ENCODE results near the gene C10orf90.

Gene C10orf90

GRCh38 chr10:126634347-126634746 is 36.1 kb downstream of the C10orf90 start:
- H3K4me1 Mint-ChIP-seq, result no peaks in the 10 kb centered on the region
- ATAC-seq (replicated peaks), result no peak
- H3K9me3 Mint-ChIP-seq, result no peaks in the 10 kb centered on the region
- no peaks in the 10 kb centered on the region for H3K36me3 Mint-ChIP-seq
- H3K27me3 Mint-ChIP-seq, result no peaks in the 10 kb centered on the region
- no peak overlapping the region for H3K4me3 Mint-ChIP-seq
- no peak overlapping the region for H3K27ac Mint-ChIP-seq
- no peak for DNase-seq

DNA sequence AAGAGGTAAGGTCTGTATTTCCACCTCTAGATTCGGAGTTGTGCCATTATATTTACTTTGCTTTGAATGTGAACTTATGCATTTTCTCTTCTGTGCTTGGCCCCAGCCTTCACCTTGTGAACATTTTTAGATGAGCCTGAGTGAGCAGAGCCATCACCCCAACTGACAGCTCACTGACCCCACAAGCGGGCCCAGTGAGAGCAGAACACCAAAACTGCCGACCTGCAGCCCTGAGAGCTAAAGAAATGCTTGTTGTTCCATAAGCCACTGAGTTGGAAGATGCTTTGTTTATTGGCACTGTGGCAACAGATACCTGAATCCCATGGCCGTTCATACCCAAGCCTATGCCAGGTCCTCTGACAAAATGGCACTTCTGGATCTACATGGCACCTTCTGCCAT is 37.8 kb downstream of the C10orf90 start:
- no peaks in the 10 kb centered on the region for H3K27me3 Mint-ChIP-seq
- no peaks in the 10 kb centered on the region for H3K9me3 Mint-ChIP-seq
- H3K4me1 Mint-ChIP-seq, result no peaks in the 10 kb centered on the region
- H3K4me3 Mint-ChIP-seq, result no peak overlapping the region
- no peak for DNase-seq
- no peaks in the 10 kb centered on the region for H3K36me3 Mint-ChIP-seq
- no peak overlapping the region for H3K27ac Mint-ChIP-seq
- ATAC-seq (replicated peaks), result no peak

GRCh38 chr10:126629925-126630624 is 40.4 kb downstream of the C10orf90 start:
- no peak overlapping the region for H3K4me3 Mint-ChIP-seq
- no peak for ATAC-seq (replicated peaks)
- no peaks in the 10 kb centered on the region for H3K4me1 Mint-ChIP-seq
- H3K36me3 Mint-ChIP-seq, result no peaks in the 10 kb centered on the region
- H3K27me3 Mint-ChIP-seq, result peaks cover 0 to 4% of the 10 kb centered on the region in 2 donors
- no peak for DNase-seq
- H3K27ac Mint-ChIP-seq, result no peak overlapping the region
- no peaks in the 10 kb centered on the region for H3K9me3 Mint-ChIP-seq

- DNase-seq (no peak), ATAC-seq (replicated peaks) (no peak)
- Mint-ChIP-seq H3K27me3 (peaks cover 0 to 5% of the 10 kb centered on the region in 2 donors), H3K9me3 (no peaks in the 10 kb centered on the region), H3K36me3 (no peaks in the 10 kb centered on the region), H3K4me1 (no peaks in the 10 kb centered on the region), H3K4me3 (no peak overlapping the region), H3K27ac (no peak overlapping the region)
Measured at GRCh38 chr10:126628746-126629145, 41.7 kb downstream of the C10orf90 start.

- DNase-seq, result no peak
- Mint-ChIP-seq H3K4me3 (no peak overlapping the region), H3K27me3 (peaks cover 4 to 5% of the 10 kb centered on the region in 2 donors), H3K27ac (no peak overlapping the region), H3K36me3 (no peaks in the 10 kb centered on the region), H3K9me3 (peaks cover 0 to 1% of the 10 kb centered on the region in 2 donors), H3K4me1 (no peaks in the 10 kb centered on the region)
- no peak for ATAC-seq (replicated peaks)
Measured at GRCh38 chr10:126621846-126622245, 48.6 kb downstream of the C10orf90 start.

DNA sequence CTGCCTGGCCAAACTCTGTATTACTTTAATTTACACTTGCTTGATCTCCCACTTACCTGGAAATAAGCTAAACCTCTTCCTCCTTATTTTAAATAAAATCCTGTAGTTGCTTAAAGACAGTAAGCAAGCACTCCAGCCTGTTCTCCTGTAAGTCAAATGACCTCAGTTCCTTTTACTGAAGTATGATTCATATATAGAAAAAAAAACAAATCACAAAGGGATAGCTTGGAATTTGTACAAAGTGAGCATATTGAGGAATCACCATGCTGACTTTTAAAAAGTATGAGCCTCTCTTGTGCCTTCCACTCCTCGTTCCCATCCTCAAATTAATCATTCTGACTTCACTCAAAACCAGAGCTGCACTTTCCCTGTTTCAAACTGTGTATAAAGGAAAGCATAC is 52.0 kb downstream of the C10orf90 start:
- Mint-ChIP-seq H3K4me3 (no peak overlapping the region), H3K27me3 (peaks cover 0 to 4% of the 10 kb centered on the region in 2 donors), H3K9me3 (peaks cover 0 to 1% of the 10 kb centered on the region in 2 donors), H3K27ac (no peak overlapping the region), H3K4me1 (no peaks in the 10 kb centered on the region), H3K36me3 (no peaks in the 10 kb centered on the region)
- DNase-seq (no peak), ATAC-seq (replicated peaks) (no peak)

DNA sequence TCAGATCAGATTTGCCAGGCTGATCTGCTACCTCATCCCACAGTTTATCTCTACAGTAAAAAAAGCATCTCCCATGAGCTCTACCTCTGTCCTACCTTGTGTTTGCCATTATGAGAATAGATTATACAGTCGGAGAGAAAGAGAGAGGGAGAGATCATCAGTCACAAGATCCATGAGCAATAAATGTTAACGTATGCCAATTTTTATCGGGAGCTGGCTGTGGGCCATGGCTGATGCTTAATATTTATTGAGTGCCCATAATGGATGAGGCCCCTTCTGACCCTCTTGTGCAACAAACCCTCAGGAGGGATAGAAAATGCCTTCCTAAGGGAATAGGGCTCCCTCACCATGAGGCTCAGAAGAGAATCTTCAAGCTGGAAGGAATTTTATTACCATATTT is 52.8 kb downstream of the C10orf90 start:
- Mint-ChIP-seq H3K4me3 (no peak overlapping the region), H3K4me1 (no peaks in the 10 kb centered on the region), H3K27me3 (peaks cover 0 to 4% of the 10 kb centered on the region in 2 donors), H3K9me3 (peaks cover 0 to 1% of the 10 kb centered on the region in 2 donors), H3K27ac (no peak overlapping the region), H3K36me3 (no peaks in the 10 kb centered on the region)
- no peak for DNase-seq
- ATAC-seq (replicated peaks), result no peak

DNA sequence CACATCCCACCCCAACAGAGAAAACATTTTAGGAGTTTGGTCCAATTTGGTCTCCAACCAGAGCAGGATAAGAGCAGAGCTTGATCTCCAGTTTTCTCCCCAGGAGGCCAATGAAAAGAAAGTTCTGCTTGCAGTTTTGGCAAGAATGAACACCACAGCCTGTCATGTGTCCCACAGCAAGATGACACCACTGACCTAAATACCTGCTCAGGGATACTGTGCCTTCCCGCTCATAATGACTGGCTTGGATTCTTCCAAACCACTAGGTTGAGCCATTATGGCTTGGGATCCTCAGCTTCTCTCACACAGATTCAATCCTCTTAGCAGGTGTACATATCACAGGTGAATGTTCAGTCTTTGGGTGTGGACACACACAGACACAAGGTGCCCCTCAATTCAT is 53.3 kb downstream of the C10orf90 start:
- Mint-ChIP-seq H3K36me3 (no peaks in the 10 kb centered on the region), H3K4me3 (no peak overlapping the region), H3K27me3 (peaks cover 0 to 4% of the 10 kb centered on the region in 2 donors), H3K27ac (no peak overlapping the region), H3K4me1 (no peaks in the 10 kb centered on the region), H3K9me3 (peaks cover 0 to 1% of the 10 kb centered on the region in 2 donors)
- ATAC-seq (replicated peaks) (no peak), DNase-seq (no peak)

- Mint-ChIP-seq H3K27me3 (peaks cover 0 to under 1% of the 10 kb centered on the region in 2 donors), H3K27ac (no peak overlapping the region), H3K36me3 (no peaks in the 10 kb centered on the region), H3K4me3 (no peak overlapping the region), H3K4me1 (no peaks in the 10 kb centered on the region), H3K9me3 (peaks cover 0 to 1% of the 10 kb centered on the region in 2 donors)
- DNase-seq (no peak), ATAC-seq (replicated peaks) (no peak)
Measured at GRCh38 chr10:126616737-126617136, 53.8 kb downstream of the C10orf90 start.

- no peaks in the 10 kb centered on the region for H3K9me3 Mint-ChIP-seq
- no peak overlapping the region for H3K27ac Mint-ChIP-seq
- ATAC-seq (replicated peaks) (no peak), DNase-seq (no peak)
- no peaks in the 10 kb centered on the region for H3K36me3 Mint-ChIP-seq
- H3K4me1 Mint-ChIP-seq, result no peaks in the 10 kb centered on the region
- H3K27me3 Mint-ChIP-seq, result peaks cover 0 to 3% of the 10 kb centered on the region in 2 donors
- no peak overlapping the region for H3K4me3 Mint-ChIP-seq
Measured at GRCh38 chr10:126611303-126611702, 59.2 kb downstream of the C10orf90 start.

DNA sequence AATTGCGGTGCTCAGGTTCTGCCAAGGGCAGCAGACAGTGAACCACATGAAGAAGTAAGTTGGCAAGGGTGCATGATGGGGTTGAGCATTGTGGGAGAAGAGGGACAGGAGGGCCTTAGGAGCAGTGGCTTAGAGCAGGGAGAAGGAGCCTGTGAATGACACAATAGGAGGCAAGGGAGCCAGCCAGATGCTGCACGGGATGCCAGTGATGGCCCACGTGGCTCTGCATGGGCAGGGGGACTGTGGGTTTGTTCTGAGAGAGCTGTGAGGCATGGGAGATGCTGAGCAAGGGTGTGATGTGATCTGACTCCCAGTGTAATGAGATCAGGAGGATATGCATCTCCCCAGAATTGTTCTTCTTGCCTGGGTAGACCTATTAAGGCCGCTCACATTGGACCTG is 60.9 kb downstream of the C10orf90 start:
- Mint-ChIP-seq H3K27ac (no peak overlapping the region), H3K36me3 (no peaks in the 10 kb centered on the region), H3K27me3 (peaks cover 0 to 3% of the 10 kb centered on the region in 2 donors), H3K9me3 (no peaks in the 10 kb centered on the region), H3K4me3 (no peak overlapping the region), H3K4me1 (no peaks in the 10 kb centered on the region)
- DNase-seq (no peak), ATAC-seq (replicated peaks) (no peak)

DNA sequence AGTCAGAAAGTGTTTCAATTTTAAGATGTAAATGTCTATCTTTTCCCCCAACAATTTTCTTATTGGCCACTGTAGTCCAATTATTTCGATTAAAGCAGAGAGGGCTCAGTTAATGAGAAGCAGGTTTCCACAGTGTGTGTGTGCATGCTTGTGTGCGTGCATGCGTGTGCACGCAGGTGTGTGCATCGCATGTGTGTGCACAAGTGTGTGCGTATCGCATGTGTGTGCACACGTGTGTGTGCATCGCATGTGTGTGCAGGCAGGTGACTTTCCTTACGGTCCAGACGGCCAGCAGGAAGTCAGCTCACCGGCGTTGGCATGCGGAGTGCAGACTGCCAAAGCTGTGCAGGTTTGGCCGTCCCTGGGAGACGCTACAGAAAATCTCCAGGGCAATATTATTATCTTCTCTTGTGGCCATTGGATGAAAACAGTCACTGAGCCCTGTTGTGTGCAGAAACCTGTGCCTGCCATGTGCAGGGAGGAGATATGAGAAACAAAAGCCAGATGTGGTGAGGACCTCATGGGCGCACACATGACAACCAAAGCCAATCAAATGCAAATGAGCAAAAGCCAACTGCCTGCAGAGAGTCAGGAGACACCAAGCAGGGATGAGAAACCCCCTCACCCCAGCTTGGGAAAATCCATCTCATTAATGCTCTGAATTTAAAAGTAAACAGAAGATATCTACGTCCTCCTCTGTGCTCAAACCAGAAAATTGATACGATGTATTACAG is 70.4 kb downstream of the C10orf90 start:
- ATAC-seq (replicated peaks), result no peak
- no peak overlapping the region for H3K4me3 Mint-ChIP-seq
- H3K36me3 Mint-ChIP-seq, result no peaks in the 10 kb centered on the region
- H3K4me1 Mint-ChIP-seq, result no peaks in the 10 kb centered on the region
- DNase-seq, result no peak
- H3K27ac Mint-ChIP-seq, result no peak overlapping the region
- peaks cover 0 to 4% of the 10 kb centered on the region in 2 donors for H3K9me3 Mint-ChIP-seq
- no peaks in the 10 kb centered on the region for H3K27me3 Mint-ChIP-seq

DNA sequence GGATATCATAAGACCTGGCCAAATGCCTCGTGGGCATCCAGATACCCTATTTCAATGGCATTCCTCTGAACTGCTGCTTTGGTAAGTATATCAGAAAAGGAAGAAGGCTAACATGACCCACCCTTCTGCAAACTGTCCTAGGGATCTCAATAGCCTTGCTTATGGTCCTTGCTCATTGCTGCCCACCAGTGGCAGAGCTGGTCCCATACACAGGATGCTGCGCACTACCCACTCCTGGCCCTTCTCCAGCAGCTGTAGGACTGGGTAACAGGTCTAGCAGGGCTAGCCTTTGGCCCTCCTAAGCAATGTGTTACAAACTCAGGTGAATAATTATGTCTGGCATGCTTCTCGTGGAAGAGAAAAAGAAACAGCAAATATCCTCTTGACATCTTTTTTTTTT is 72.5 kb downstream of the C10orf90 start:
- H3K27ac Mint-ChIP-seq, result no peak overlapping the region
- ATAC-seq (replicated peaks), result peak; percentile 62 to 80
- DNase-seq, result no peak
- peaks cover 0 to 4% of the 10 kb centered on the region in 2 donors for H3K9me3 Mint-ChIP-seq
- no peak overlapping the region for H3K4me3 Mint-ChIP-seq
- no peaks in the 10 kb centered on the region for H3K36me3 Mint-ChIP-seq
- H3K4me1 Mint-ChIP-seq, result no peaks in the 10 kb centered on the region
- H3K27me3 Mint-ChIP-seq, result no peaks in the 10 kb centered on the region

DNA sequence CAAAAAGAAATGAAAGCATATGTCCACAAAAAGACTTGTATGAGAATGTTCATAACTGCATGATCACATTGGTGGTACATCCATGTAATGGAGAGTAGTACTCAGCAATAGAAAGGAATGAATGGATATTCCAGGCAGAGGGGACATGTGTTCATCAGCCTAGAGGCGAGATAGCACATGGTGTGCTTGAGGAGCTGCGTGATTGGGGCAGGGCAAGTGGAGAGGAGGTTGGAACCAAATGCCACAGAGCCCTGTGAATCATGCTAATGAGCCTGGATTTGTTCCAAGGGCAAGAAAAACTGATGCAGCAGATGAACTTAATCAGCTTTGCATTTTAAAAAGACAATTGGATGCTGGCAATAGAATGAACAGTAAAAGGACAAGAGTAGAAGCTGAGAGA is 73.3 kb downstream of the C10orf90 start:
- Mint-ChIP-seq H3K27me3 (no peaks in the 10 kb centered on the region), H3K9me3 (peaks cover 0 to 4% of the 10 kb centered on the region in 2 donors), H3K4me1 (no peaks in the 10 kb centered on the region), H3K27ac (no peak overlapping the region), H3K4me3 (no peak overlapping the region), H3K36me3 (no peaks in the 10 kb centered on the region)
- DNase-seq (no peak), ATAC-seq (replicated peaks) (no peak)

DNA sequence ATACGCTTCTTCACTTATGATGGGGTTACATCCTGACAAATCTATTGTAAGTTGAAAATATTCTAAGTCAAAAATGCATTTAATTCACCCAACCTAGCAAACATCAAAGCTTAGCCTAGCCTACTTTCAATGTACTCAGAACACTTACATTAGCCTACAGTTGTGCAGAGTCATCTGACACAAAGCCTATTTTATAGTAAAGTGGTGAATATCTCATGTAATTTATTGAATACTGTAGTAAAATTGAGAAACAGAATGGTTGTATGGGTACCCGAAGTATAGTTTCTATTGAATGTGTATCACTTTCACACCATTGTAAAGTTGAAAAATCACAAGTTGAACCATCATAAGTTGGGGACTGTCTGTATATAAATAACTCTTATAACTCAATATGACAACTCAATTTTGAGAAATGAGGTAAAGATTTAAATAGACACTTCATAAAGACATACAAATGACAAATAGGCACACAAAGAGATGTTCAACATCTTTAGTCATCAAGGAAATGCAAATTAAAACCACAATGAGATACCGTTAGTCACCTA is 73.9 kb downstream of the C10orf90 start:
- Mint-ChIP-seq H3K9me3 (peaks cover 0 to 4% of the 10 kb centered on the region in 2 donors), H3K27ac (no peak overlapping the region), H3K27me3 (no peaks in the 10 kb centered on the region), H3K4me1 (no peaks in the 10 kb centered on the region), H3K4me3 (no peak overlapping the region), H3K36me3 (no peaks in the 10 kb centered on the region)
- ATAC-seq (replicated peaks) (no peak), DNase-seq (no peak)
